Ureter (tissue), 1 donor: Measurements from ENCODE around the gene WDR59. TPM values are rescaled to one million over a fixed set of nuclear protein-coding genes. Genes with fewer than 3 reads are reported as not detected.
"Not testable (repeated sequence)": the region's sequence is repeated elsewhere in the genome, so short reads cannot be mapped to it uniquely, and the experiment has no call there.

Experiments used
- DNase-seq: peaks from one replicate; pipeline ENCODE4 v3.0.0-alpha.2; 2020; ENCODE audit warnings: low spot score
- total RNA-seq: library from RNA; stranded (reverse); gene quantifications from one replicate; pipeline ENCODE4 v1.2.4, GENCODE V29; 2023
- donor health status: DM: yes; HTN: yes; CAD: no.

Gene WDR59
- total RNA-seq, 1 donor from 2014 or later: 111 TPM

GRCh38 chr16:75012380-75013081, 27.6 kb upstream of the WDR59 start:
- DNase-seq: no peak

GRCh38 chr16:75011634-75012307, 26.8 kb upstream of the WDR59 start:
- peak; percentile 53 for DNase-seq

GRCh38 chr16:75010427-75010826, 25.5 kb upstream of the WDR59 start:
- no peak for DNase-seq

GRCh38 chr16:75007443-75007842, 22.5 kb upstream of the WDR59 start:
- DNase-seq: no peak

GRCh38 chr16:75005697-75006096, 20.8 kb upstream of the WDR59 start:
- DNase-seq: no peak

- DNase-seq: no peak
These were observed 19.5 kb upstream of the WDR59 start for GRCh38 chr16:75004460-75004859.

GRCh38 chr16:75003931-75004330, 19.0 kb upstream of the WDR59 start:
- no peak for DNase-seq

- DNase-seq: no peak
These were observed 17.6 kb upstream of the WDR59 start for GRCh38 chr16:75002474-75002873.

GRCh38 chr16:75000481-75001081, 15.7 kb upstream of the WDR59 start:
- no peak for DNase-seq

- peak; percentile 73 for DNase-seq
These were observed 14.9 kb upstream of the WDR59 start for GRCh38 chr16:74999609-75000480.

- no peak for DNase-seq
These were observed 14.3 kb upstream of the WDR59 start for GRCh38 chr16:74999219-74999608.

GRCh38 chr16:74998481-74999218, 13.7 kb upstream of the WDR59 start, which contains the start of gene ZNRF1:
ZNRF1 (plus strand) TSS chr16:74999024; CDS start chr16:74999672, 648 bp downstream.
- DNase-seq: peak; percentile 88

GRCh38 chr16:74997042-74997491, 12.1 kb upstream of the WDR59 start:
- no peak for DNase-seq

- no peak for DNase-seq
These were observed 11.1 kb upstream of the WDR59 start for GRCh38 chr16:74995986-74996385.

GRCh38 chr16:74991593-74992403, 6.9 kb upstream of the WDR59 start:
- no peak for DNase-seq

GRCh38 chr16:74991268-74991592, 6.3 kb upstream of the WDR59 start:
- no peak for DNase-seq

GRCh38 chr16:74990832-74991231, 5.9 kb upstream of the WDR59 start:
- DNase-seq: no peak

- DNase-seq: not testable (repeated sequence)
These were observed 4.9 kb upstream of the WDR59 start for GRCh38 chr16:74989864-74990263.

GRCh38 chr16:74987027-74987681, 2.2 kb upstream of the WDR59 start:
- DNase-seq: no peak

- no peak for DNase-seq
These were observed 762 bp downstream of the WDR59 start for GRCh38 chr16:74984194-74984528.
